NCI-H69 (cell line): ENCODE data around the gene PLS3.
"Not testable (repeated sequence)": the region's sequence is repeated elsewhere in the genome, so short reads cannot be mapped to it uniquely, and the experiment has no call there.

Experiments used
- DNase-seq: peaks from one replicate; lab custom pipeline; 2025; lab: John Stamatoyannopoulos, UW

PLS3 gene

GRCh38 chrX:115609621-115610020 is 48.6 kb downstream of the PLS3 start:
- peak; percentile 5 for DNase-seq

GRCh38 chrX:115616943-115617563 is 56.1 kb downstream of the PLS3 start:
- DNase-seq = peak; percentile 57

DNA sequence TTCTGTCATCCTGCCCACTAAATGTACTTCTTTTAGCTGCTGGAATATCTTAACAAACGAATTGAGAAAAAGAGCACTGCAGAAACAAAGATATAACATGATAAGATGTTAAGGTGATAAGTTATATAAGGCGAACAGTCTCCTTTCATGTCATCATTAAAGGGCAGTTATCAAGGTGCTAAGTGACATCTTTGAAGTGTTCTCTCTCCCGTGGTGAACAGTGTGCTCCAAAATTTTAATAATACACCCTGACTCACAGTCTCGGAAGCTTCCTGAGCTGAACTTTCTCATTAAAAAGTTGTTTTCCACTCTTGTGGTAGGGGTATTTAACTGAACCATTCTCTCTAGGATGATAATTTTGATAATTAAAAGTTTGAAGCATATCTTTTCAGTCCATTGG is 61.6 kb downstream of the PLS3 start:
- no peak for DNase-seq

DNA sequence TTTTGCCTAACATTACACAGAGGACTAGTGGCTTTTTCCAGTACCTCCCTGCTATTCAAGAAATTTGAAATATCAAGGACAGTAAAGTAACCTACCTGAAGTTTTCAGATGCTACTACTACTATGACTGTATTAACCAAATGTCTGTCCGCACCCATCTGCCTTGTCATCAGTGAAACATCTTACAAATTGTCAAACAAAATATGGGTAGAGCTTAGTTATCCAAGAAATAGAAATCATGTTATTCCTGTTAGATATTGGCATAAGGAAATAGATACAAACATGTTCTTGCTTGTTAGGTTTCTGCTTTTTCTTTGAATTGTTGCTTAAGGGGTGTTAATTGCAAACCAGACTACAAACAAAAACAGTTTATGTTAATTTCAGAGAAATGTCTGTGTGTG is 63.9 kb downstream of the PLS3 start:
- DNase-seq = no peak

DNA sequence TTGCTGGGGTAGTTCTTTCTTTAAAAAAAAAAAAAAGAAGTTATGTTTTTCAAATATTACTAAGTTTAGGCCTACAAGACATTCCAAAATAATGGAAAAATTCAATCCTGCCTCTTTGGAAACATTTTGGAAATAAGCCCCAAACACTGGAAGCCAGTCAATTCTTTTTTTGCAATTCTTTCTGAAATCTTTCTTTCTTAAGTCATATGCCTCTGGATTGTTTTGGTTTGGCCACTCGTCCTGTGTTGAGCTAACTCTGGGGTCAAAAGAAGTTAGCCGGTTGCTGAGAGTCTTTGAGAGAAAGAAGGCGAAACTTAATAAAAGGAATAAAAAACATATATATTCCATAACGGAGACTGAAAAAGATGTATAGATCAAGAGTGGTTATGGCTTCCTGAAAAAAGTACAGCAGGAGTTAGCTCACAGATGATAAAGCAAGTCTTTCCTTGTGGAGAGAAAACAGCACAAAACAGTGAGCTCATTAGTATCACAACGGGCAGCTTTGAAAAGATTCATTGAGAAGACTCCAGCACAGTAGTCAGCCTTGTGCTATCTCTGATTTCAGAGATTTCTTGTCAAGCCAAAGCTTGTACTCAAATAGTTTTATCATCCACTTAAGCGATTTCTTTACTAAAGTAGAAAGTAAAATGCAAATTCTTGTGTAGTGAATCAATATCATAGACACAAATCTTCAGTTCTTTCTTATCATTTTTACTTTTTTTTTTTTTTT is 64.8 kb downstream of the PLS3 start:
- DNase-seq = no peak

DNA sequence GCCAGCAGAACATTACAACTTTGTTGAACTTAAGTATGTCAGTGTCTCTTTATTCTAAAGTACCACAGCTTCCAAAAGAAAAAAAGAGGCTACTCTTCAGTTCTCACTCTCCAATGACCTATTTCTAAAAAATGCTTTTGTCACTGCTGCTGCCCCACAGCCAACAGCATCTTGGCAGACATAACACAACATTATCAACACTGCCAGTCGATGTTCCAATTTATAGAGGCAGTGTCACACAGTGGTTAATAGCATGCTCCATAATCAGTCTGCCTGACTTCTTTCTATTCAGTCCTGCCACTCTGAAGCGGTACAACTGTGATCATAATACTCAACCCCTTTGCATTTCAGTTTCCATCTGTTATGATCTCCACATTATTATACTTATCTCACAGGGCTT is 69.2 kb downstream of the PLS3 start:
- DNase-seq = no peak

DNA sequence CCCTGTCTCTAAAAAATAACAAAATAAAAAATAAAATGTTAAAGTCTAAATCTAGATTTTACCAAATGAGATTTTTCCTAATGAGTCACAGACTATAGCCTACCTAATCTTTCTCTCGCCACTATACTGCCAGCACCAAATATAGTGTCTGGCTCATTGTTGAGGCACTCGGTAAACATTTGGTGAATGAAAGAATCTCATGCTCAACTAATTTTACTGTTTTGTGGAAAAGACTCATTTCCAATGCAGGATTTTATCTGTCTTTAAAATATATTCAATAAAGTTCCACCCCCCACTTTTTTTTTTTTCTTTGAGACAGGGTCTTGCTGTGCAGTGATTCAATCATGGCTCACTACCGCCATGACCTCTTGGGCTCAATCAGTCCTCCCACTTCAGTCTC is 71.5 kb downstream of the PLS3 start:
- no peak for DNase-seq

- not testable (repeated sequence) for DNase-seq
Measured at GRCh38 chrX:115633397-115633796, 72.4 kb downstream of the PLS3 start.

GRCh38 chrX:115639334-115639880 is 78.4 kb downstream of the PLS3 start:
- DNase-seq = no peak

- DNase-seq = peak; percentile 6
Measured at GRCh38 chrX:115642311-115642710, 81.3 kb downstream of the PLS3 start.

GRCh38 chrX:115642895-115643530 is 82.0 kb downstream of the PLS3 start:
- peak; percentile 22 for DNase-seq

GRCh38 chrX:115644397-115644796 is 83.4 kb downstream of the PLS3 start:
- not testable (repeated sequence) for DNase-seq

- DNase-seq = no peak
Measured at GRCh38 chrX:115649461-115650063, 88.6 kb downstream of the PLS3 start.

- DNase-seq = peak; percentile 15
Measured at GRCh38 chrX:115650449-115650848, 89.5 kb downstream of the PLS3 start.

GRCh38 chrX:115650916-115651315 is 89.9 kb downstream of the PLS3 start:
- peak; percentile 73 for DNase-seq

- DNase-seq = no peak
Measured at GRCh38 chrX:115652221-115652620, 91.2 kb downstream of the PLS3 start.

DNA sequence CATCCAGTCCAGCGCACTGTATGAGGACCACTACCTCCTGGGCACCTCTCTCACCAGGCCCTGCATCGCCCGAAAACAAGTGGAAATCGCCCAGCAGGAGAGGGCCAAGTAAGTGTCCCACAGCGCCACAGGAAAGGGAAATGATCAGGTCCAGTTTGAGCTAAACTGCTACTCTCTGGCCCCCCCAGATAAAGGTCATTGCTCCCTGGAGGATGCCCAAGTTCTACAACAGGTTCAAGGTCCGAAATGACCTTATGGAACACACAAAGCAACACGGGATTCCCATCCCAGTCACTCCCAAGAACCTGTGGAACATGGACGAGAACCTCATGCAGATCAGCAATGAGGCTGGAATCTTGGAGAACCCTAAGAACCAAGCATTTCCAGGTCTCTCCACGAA is 104.1 kb downstream of the PLS3 start:
- DNase-seq = no peak

- DNase-seq = peak; percentile 66
Measured at GRCh38 chrX:115679460-115679859, 118.5 kb downstream of the PLS3 start.

- no peak for DNase-seq
Measured at GRCh38 chrX:115687595-115687994, 126.6 kb downstream of the PLS3 start.

GRCh38 chrX:115689931-115690330 is 129.0 kb downstream of the PLS3 start:
- no peak for DNase-seq

DNA sequence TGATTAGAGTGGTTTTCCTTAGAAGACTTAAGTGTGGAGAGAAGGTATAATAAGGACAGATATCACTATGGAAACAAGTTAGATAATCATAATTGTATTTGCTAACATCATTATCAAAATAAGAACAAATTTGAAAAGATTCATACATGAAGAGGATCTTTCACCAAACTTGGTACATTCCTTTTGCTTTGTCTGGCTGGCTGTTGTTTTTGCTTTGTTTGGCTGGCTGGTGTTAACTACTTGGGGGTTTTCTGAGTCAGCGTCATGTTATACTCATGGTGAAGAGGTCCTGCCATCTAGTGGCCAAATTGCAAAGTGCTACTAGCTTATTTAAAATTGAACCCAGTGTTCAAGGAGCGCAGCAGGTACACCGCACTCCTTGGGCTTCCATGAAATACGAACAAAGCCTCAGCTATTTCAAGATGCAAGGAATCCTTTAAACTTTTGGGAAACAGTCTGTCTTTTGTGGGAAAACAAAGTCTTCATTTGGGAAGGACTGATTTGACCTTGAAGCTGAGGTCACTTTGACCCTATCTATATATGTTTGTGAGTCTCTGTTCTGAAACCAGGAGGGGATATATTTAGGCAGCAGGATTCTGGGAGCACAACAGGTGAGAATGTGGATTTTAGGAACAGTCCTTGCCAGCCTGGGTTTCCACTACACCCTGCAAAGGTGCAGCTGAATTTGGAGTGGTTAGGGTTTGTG is 129.7 kb downstream of the PLS3 start:
- DNase-seq = peak; percentile 68

- no peak for DNase-seq
Measured at GRCh38 chrX:115693476-115693875, 132.5 kb downstream of the PLS3 start.
